NT2/D1 (cell line): ENCODE results near the gene RNF126.
A peak's percentile ranks its signal among the peaks of the same experiment; 100 is the strongest.

ENCODE experiments used
- DNase-seq: peaks from one replicate; pipeline ENCODE4 v3.0.0-alpha.2; 2011; ENCODE audit warnings: low read depth, low spot score
- H3K27me3 ChIP-seq: 2 replicates; pipeline ENCODE4 v1.6.0; 2011; ENCODE audit warnings: mild to moderate bottlenecking; ENCODE audit not compliant: insufficient read length, insufficient read depth
- H3K36me3 ChIP-seq: 2 replicates; pipeline ENCODE4 v1.6.1; 2011; ENCODE audit warnings: mild to moderate bottlenecking, low read length, mixed read lengths; ENCODE audit not compliant: insufficient read depth, insufficient read length
- H3K4me1 ChIP-seq: 2 replicates; pipeline ENCODE4 v1.5.1; 2011; ENCODE audit not compliant: insufficient read depth, insufficient read length
- H3K4me3 ChIP-seq: 2 replicates; pipeline ENCODE4 v1.5.1; 2011; ENCODE audit warnings: low read depth; ENCODE audit not compliant: insufficient read length
- H3K9ac ChIP-seq: 2 replicates; pipeline ENCODE4 v1.6.0; 2011; ENCODE audit warnings: low read depth; ENCODE audit not compliant: insufficient read length
- H3K9me3 ChIP-seq: 2 replicates; pipeline ENCODE4 v1.5.1; 2011; ENCODE audit warnings: mild to moderate bottlenecking, low read length; ENCODE audit not compliant: insufficient read depth
- SUZ12 ChIP-seq: IDR thresholded peaks from 2 replicates; pipeline ENCODE4 v1.6.1; 2011; ENCODE audit not compliant: insufficient read length, insufficient read depth; ENCODE audit errors: extremely low read depth
- YY1 ChIP-seq: IDR thresholded peaks from 2 replicates; pipeline ENCODE4 v1.6.1; 2011; ENCODE audit not compliant: insufficient read length, insufficient read depth
- ZNF274 ChIP-seq: IDR thresholded peaks from 2 replicates; pipeline ENCODE4 v1.6.1; 2011; ENCODE audit warnings: mild to moderate bottlenecking, low read depth, low read length

Gene RNF126

DNA sequence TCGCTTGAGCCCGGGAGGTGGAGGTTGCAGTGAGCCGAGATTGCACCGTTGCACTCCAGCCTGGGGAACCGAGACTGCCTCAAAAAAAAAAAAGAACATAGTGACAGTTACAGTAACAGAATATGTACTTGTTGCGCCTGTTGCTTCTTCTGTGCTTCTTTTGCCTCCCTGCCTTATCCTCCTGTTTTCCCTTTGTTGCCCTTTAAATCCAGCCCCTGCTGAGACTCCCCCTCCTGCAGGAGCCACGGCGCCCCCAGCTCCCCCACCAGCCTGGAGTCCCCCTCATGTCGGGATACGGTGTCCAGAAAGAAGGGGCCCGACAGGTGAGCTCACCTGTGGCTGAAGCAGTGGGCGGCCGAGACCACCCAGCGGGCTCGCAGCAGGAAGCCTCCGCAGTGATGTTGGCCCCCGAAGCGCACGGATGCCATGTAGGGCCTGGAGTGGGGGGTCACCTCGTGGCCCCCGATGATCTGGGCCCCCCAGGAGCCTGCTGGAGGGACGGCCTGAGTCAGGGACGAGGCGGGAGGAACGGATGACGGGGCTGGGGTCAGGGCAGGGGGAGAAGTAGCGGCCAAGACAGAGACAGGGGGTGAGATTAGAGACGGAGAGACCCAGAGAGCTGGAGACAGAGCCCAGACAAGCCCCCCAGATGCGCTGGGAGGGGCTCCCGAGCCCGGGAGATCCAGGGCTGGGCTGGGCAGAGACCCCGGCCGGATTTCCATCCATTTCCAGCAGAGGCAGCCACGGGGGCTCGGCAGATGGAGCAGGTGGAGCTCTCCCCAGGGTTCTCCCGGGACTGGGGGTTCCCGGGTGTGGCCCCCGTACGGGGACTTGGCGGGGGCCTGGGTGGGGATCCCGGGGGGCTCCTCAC, 31.7 kb upstream of the RNF126 start:
- Histone ChIP-seq H3K36me3 (no peaks in the 10 kb centered on the region), H3K9me3 (no peaks in the 10 kb centered on the region), H3K4me3 (no peak overlapping the region), H3K4me1 (peaks cover 3% of the 10 kb centered on the region), H3K27me3 (no peaks in the 10 kb centered on the region), H3K9ac (no peak overlapping the region)
- no peak for DNase-seq
- TF ChIP-seq YY1 (no peak), SUZ12 (no peak), ZNF274 (no peak)

DNA sequence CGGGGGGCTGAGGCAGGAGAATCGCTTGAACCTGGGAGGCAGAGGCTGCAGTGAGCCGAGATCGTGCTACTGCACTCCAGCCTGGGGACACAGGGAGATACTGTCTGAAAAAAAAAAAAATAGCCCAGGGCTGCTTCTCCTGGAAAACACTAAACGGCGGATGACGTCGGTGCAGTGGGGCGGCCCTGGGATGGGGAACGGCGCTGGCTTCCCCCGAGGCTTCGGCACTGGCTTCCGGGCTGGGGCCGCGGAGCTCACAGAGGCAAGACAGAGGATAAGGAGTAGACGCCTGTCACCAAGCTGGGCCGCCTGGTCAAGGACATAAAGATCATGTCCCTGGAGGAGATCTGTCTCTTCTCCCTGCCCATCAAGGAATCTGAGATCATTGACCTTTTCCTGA, 27.2 kb upstream of the RNF126 start:
- Histone ChIP-seq H3K4me1 (peaks cover 13% of the 10 kb centered on the region), H3K27me3 (no peaks in the 10 kb centered on the region), H3K4me3 (no peak overlapping the region), H3K36me3 (no peaks in the 10 kb centered on the region), H3K9me3 (no peaks in the 10 kb centered on the region), H3K9ac (peak overlapping the region; percentile 50)
- no peak for TF ChIP-seq ZNF274
- TF ChIP-seq YY1, result no peak
- TF ChIP-seq SUZ12, result no peak
- no peak for DNase-seq

GRCh38 chr19:688992-689391, 26.0 kb upstream of the RNF126 start:
- H3K9me3 ChIP-seq, result no peaks in the 10 kb centered on the region
- H3K36me3 ChIP-seq, result no peaks in the 10 kb centered on the region
- H3K27me3 ChIP-seq, result no peaks in the 10 kb centered on the region
- no peak overlapping the region for H3K4me3 ChIP-seq
- peak overlapping the region; percentile 50 for H3K9ac ChIP-seq
- TF ChIP-seq SUZ12, result no peak
- TF ChIP-seq ZNF274, result no peak
- no peak for TF ChIP-seq YY1
- peaks cover 15% of the 10 kb centered on the region for H3K4me1 ChIP-seq
- no peak for DNase-seq

GRCh38 chr19:688214-688613, 25.2 kb upstream of the RNF126 start:
- H3K36me3 ChIP-seq, result no peaks in the 10 kb centered on the region
- TF ChIP-seq SUZ12 (no peak), ZNF274 (no peak), YY1 (no peak)
- no peak for DNase-seq
- no peaks in the 10 kb centered on the region for H3K9me3 ChIP-seq
- no peaks in the 10 kb centered on the region for H3K27me3 ChIP-seq
- no peak overlapping the region for H3K4me3 ChIP-seq
- H3K4me1 ChIP-seq, result peaks cover 15% of the 10 kb centered on the region
- H3K9ac ChIP-seq, result no peak overlapping the region

DNA sequence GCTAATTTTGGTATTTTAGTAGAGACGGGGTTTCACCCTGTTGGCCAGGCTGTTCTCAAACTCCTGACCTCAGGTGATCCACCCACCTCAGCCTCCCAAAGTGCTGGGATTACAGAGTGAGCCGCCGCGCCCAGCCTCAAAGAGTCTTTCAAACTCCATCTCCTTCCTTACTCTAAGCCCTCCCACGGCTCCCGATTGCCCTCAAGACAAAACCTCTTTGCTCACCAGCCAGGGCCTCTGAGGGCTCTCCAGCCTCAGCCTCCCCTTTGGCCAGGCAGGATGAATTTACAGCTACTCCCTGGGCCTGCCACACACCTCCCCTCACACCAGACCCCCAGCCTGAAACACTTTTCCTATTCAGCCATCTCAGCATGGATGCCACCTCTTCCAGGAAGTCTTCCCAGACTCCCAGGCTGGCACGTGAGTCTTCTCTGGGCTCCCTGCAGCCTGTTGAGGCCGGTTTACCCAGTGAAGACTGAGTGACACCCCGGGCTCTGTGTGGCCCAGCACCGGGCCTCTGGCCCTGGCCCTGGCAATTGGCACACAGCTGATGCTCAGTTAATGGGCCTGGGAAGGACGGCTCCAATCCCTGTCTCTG, 24.7 kb upstream of the RNF126 start:
- DNase-seq, result no peak
- Histone ChIP-seq H3K9ac (no peak overlapping the region), H3K4me3 (no peak overlapping the region), H3K36me3 (peaks cover 5% of the 10 kb centered on the region), H3K9me3 (no peaks in the 10 kb centered on the region), H3K4me1 (peaks cover 15% of the 10 kb centered on the region), H3K27me3 (no peaks in the 10 kb centered on the region)
- TF ChIP-seq SUZ12 (no peak), ZNF274 (no peak), YY1 (no peak)

DNA sequence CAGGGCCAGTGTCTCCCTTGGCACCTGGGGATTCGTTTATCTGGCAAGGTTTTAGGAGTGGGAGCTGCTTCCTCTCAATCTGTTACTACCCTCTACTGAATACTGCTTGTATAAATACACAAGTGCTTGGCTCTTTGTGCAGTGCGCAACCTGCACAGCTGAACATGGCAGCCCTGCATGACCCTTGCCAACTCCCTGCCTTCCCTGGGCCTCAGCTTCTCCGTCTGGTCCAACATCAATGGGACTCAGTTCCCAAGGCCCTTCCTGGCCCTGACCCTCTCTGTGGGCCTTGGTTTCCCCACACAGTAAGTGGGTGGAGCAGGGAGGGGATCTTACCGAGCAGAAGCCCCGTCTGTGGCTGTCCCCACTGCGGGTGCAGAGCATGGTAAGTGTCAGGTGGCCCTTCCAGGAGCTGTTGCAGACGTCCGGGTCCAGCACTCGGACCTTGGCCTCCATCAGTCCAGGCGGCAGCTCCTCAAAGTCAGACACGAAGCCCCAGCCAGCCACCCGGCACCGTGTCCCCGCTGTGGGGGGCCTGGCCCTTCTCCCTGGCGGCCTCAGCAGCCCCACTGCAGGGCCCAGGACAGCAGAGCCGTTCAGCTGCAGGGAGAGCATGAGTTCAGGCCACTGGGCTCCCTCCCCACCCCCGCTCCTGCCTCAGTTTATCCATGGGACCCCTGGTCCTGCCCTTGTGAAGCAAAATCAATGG, 23.7 kb upstream of the RNF126 start:
- H3K36me3 ChIP-seq, result peaks cover 14% of the 10 kb centered on the region
- no peak for TF ChIP-seq YY1
- no peak for TF ChIP-seq SUZ12
- no peak for TF ChIP-seq ZNF274
- H3K4me3 ChIP-seq, result no peak overlapping the region
- H3K27me3 ChIP-seq, result no peaks in the 10 kb centered on the region
- H3K4me1 ChIP-seq, result peaks cover 15% of the 10 kb centered on the region
- peak overlapping the region; percentile 18 for H3K9ac ChIP-seq
- no peaks in the 10 kb centered on the region for H3K9me3 ChIP-seq
- DNase-seq, result no peak

DNA sequence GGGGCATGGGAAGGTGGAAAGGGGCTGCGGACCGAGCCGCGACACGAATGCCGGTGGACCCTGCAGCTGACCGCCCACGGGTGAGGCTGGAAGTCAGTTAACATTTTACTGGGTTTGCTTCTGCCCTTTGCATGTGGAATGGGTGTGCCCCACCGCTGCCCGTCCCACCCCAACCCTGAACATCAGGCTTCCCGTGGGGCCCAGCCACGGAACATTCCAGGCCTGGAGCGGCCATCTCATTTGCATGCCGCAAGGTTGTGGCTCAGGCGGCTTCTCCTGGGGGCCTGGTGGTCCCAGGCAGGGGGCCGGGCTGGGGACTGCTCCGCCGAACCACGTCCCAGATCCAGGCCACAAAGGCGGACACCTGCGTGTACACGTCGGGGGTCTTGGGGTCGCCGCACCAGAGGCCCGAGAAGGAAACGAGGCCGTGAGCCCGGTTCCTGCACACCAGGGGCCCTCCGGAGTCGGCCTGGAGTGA, 22.5 kb upstream of the RNF126 start:
- no peak for TF ChIP-seq YY1

More for the DNA sequence above, 22.5 kb upstream of the RNF126 start:
- Histone ChIP-seq H3K27me3 (no peaks in the 10 kb centered on the region), H3K9me3 (no peaks in the 10 kb centered on the region), H3K4me1 (peaks cover 12% of the 10 kb centered on the region), H3K36me3 (peaks cover 20% of the 10 kb centered on the region), H3K9ac (no peak overlapping the region), H3K4me3 (no peak overlapping the region)
- no peak for DNase-seq
